Tibial nerve (tissue), 4 donors: ENCODE measurements around the gene KRT82. TPM values are rescaled to one million over a fixed set of nuclear protein-coding genes. Genes with fewer than 3 reads are reported as not detected.

ENCODE experiments used
- DNase-seq, 2 donors: peaks; one replicate each; pipeline ENCODE4 v3.0.0-alpha.2; 2019; ENCODE audit warnings: low spot score in 2 of 2
- H3K27ac ChIP-seq, 4 donors: fragments of 200-600 bp; sonication (generic) in 3 of 4; one replicate each; pipeline ENCODE4 v1.5.1; 2017 to 2019; ENCODE audit warnings: mild to moderate bottlenecking in 1 of 4
- H3K27me3 ChIP-seq, 2 donors: fragments of 200-600 bp; sonication (generic) in 1 of 2; one replicate each; pipeline versions ENCODE4 v1.5.1 to v1.6.0; 2017 to 2019
- H3K36me3 ChIP-seq, 3 donors: fragments of 200-600 bp; sonication (generic); one replicate each; pipeline ENCODE4 v1.5.1; 2018 to 2019
- H3K4me1 ChIP-seq, 4 donors: fragments of 200-600 bp; sonication (generic) in 3 of 4; one replicate each; pipeline ENCODE4 v1.5.1; 2017 to 2019
- H3K4me3 ChIP-seq, 4 donors: fragments of 200-600 bp; sonication (generic) in 3 of 4; one replicate each; pipeline ENCODE4 v1.5.1; 2017 to 2019; ENCODE audit warnings: mild to moderate bottlenecking in 1 of 4, moderate library complexity in 1 of 4
- H3K9me3 ChIP-seq, 4 donors: fragments of 200-600 bp; sonication (generic) in 3 of 4; one replicate each; pipeline ENCODE4 v1.5.1; 2017 to 2019
- EP300 ChIP-seq, 2 donors: sonication (generic); formaldehyde crosslinking; IDR thresholded peaks; one replicate each; pipeline ENCODE4 v1.6.1; 2017; ENCODE audit warnings: antibody characterized with exemption in 2 of 2, mild to moderate bottlenecking in 1 of 2
- POLR2A ChIP-seq, 2 donors: fragments of 450-650 bp; IDR thresholded peaks; one replicate each; pipeline ENCODE4 v1.6.1; 2017; ENCODE audit warnings: antibody characterized with exemption in 2 of 2, mild to moderate bottlenecking in 2 of 2, moderate library complexity in 2 of 2
- WGBS, 2 donors: methylation state at CpG; one replicate each; pipeline ENCODE4 v1.1.5; 2018; 5-methylcytosine and 5-hydroxymethylcytosine counted together
- total RNA-seq, 4 donors: library from RNA; depleted of rRNA; stranded (reverse); fragments of >200 nt; gene quantifications; one replicate each; pipeline ENCODE4 v1.1.0, GENCODE V29; 2016
- TF ChIP-seq, protein P1 (sequence below), 5 experiments: fragments of 200-600 bp in 3 of 5; fragments of 450-650 bp in 2 of 5; sonication (generic) in 3 of 5; IDR thresholded peaks; one replicate each; pipeline ENCODE4 v1.5.1; 2016 to 2019; ENCODE audit warnings: antibody characterized with exemption in 5 of 5, mild to moderate bottlenecking in 3 of 5, moderate library complexity in 2 of 5

KRT82 gene
- total RNA-seq, 4 donors from 2014 or later: not detected

- no peak overlapping the region for H3K27ac ChIP-seq
- H3K27me3 ChIP-seq: peaks cover 0 to 8% of the 10 kb centered on the region in 2 donors
- no peak overlapping the region for H3K4me3 ChIP-seq
- TF ChIP-seq, protein P1, sequence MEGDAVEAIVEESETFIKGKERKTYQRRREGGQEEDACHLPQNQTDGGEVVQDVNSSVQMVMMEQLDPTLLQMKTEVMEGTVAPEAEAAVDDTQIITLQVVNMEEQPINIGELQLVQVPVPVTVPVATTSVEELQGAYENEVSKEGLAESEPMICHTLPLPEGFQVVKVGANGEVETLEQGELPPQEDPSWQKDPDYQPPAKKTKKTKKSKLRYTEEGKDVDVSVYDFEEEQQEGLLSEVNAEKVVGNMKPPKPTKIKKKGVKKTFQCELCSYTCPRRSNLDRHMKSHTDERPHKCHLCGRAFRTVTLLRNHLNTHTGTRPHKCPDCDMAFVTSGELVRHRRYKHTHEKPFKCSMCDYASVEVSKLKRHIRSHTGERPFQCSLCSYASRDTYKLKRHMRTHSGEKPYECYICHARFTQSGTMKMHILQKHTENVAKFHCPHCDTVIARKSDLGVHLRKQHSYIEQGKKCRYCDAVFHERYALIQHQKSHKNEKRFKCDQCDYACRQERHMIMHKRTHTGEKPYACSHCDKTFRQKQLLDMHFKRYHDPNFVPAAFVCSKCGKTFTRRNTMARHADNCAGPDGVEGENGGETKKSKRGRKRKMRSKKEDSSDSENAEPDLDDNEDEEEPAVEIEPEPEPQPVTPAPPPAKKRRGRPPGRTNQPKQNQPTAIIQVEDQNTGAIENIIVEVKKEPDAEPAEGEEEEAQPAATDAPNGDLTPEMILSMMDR (IDR thresholded peaks at IDR 0.05): no peak
- no peak for TF ChIP-seq EP300 (IDR thresholded peaks at IDR 0.05)
- TF ChIP-seq POLR2A (IDR thresholded peaks at IDR 0.05): no peak
- H3K4me1 ChIP-seq: peaks cover 0 to under 1% (median 0%) of the 10 kb centered on the region in 4 donors
- no peaks in the 10 kb centered on the region for H3K9me3 ChIP-seq
- DNase-seq: no peak
- WGBS, 2 donors: 68 to 74% methylated on average over 7 to 9 of the region's 9 CpGs
- no peaks in the 10 kb centered on the region for H3K36me3 ChIP-seq
Measured at GRCh38 chr12:52437508-52437907, 31.4 kb upstream of the KRT82 start.

DNA sequence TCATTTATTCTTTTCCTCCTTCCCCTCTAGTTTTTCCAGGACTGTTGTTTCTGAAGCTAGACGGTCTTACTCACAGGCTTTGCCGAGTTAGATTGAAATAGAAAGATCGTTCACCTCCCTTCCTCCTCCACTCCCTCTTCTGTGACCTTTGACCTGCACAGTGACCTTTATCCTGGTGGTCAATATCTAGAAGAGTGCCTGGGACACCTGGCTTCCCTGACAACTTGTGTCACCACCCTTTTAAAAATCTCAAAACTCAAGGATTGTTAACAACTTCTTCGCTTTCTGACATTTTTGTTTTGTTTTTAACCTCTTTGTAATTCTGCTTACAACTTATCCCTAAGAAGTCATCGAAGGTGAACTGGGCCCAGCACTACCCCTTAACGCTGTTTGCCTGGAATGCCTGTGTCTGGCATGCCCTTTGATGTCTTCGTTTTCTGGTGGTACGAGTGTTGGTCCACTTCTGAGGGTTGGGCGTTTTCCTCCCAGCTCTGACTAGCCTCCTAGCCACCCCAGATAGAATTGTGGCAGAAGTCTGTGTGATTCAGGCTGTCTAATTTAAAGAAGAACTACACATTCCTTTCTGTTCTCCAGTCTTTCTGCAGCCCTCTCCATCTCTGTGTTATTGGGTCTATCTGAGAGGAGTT lies 30.8 kb upstream of the KRT82 start:
- no peaks in the 10 kb centered on the region for H3K9me3 ChIP-seq
- DNase-seq: no peak
- no peak overlapping the region for H3K4me3 ChIP-seq
- no peak for TF ChIP-seq POLR2A (IDR thresholded peaks at IDR 0.05)
- TF ChIP-seq EP300 (IDR thresholded peaks at IDR 0.05): no peak
- TF ChIP-seq, protein P1 (IDR thresholded peaks at IDR 0.05): no peak
- H3K27me3 ChIP-seq: peaks cover 0 to 8% of the 10 kb centered on the region in 2 donors
- H3K36me3 ChIP-seq: no peaks in the 10 kb centered on the region
- no peaks in the 10 kb centered on the region for H3K4me1 ChIP-seq
- 71 to 75% methylated on average over 9 of the region's 9 CpGs for WGBS, 2 donors
- no peak overlapping the region for H3K27ac ChIP-seq

DNA sequence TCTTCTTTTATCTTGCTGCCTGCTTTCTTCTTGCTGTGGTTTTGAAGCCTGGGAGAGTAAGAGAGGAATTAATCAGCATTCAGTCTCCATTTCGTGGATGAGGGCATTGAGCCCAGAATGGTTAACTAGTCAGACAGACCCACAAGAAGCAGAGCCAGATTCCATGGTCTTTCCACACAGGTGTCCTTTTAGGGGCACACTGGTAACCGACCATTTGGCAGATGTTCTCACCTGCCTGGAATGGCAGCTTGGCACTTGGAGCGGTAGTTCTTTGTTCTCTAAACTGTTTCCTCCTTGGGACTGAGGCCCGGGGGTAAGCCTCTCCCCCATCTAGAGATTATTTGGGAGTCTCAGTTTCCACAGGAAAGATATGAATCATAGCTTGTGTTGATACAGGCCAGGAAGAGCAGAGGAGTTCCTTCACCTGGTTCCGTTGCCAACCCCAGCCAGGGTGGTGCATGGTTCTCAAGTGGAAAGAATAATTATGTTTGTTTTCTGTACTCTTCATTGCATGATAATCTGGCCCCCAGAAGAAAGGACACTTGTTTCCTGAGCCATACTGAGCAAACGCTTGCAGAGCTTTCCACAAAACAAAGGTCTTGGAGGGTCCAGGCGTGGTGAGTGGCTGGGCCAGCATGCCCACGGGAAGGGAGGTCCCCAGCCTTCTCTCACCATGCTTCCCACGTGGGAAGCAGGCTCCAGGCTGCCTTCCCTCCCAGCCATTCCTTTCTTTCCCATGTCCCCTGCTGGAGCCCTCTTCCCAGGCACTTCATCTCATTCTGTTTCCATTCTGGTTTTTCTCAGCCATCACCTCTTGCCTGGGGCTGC lies 30.1 kb upstream of the KRT82 start:
- DNase-seq: no peak
- TF ChIP-seq EP300 (IDR thresholded peaks at IDR 0.05): no peak
- TF ChIP-seq, protein P1 (IDR thresholded peaks at IDR 0.05): no peak
- H3K4me1 ChIP-seq: no peaks in the 10 kb centered on the region
- no peak overlapping the region for H3K4me3 ChIP-seq
- H3K27me3 ChIP-seq: peaks cover 0 to 8% of the 10 kb centered on the region in 2 donors
- WGBS, 2 donors: 48 to 54% methylated on average over 9 of the region's 9 CpGs
- H3K36me3 ChIP-seq: no peaks in the 10 kb centered on the region
- no peak overlapping the region for H3K27ac ChIP-seq
- no peaks in the 10 kb centered on the region for H3K9me3 ChIP-seq

DNA sequence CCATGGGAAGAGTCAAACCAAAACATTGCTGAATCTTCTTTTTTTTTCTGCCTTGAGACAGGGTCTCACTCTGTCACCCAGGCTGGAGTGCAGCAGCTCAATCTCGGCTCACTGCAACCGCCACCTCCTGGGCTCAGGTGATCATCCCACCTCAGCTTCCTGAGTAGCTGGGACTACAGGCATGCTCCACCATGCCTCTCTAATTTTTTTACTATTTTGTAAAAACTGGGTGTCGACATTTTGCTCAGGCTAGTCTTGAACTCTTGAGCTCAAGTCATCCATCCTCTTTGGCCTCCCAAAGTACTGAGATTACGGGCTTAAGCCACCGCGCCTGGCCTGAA lies 29.5 kb upstream of the KRT82 start:
- H3K9me3 ChIP-seq: no peaks in the 10 kb centered on the region
- peaks cover 0 to 8% of the 10 kb centered on the region in 2 donors for H3K27me3 ChIP-seq
- no peak for DNase-seq
- 88 to 95% methylated on average over 6 of the region's 6 CpGs for WGBS, 2 donors
- no peaks in the 10 kb centered on the region for H3K36me3 ChIP-seq
- no peaks in the 10 kb centered on the region for H3K4me1 ChIP-seq
- TF ChIP-seq POLR2A (IDR thresholded peaks at IDR 0.05) (no peak), EP300 (IDR thresholded peaks at IDR 0.05) (no peak)
- TF ChIP-seq, protein P1 (IDR thresholded peaks at IDR 0.05): no peak
- no peak overlapping the region for H3K4me3 ChIP-seq
- H3K27ac ChIP-seq: no peak overlapping the region
